ENCODE results near the gene AKR7A2.

GRCh38 chr1:19254416-19254815 lies 57.5 kb downstream of the AKR7A2 start:
- TF ChIP-seq CTCF (IDR thresholded peaks at IDR 0.05) (no peak), POLR2A (IDR thresholded peaks at IDR 0.05) (no peak), POLR2AphosphoS5 (IDR thresholded peaks at IDR 0.05) (no peak)
